ENCODE data around the gene OR1Q1. TPM values are rescaled to one million over a fixed set of nuclear protein-coding genes. Genes with fewer than 3 reads are reported as not detected.

OR1Q1 gene
- total and polyA plus RNA-seq, 4 experiments from 2014 or later: not detected

- H3K4me1 ChIP-seq (ENCODE audit: insufficient read depth, low read length): no peaks in the 10 kb centered on the region
- no peak for DNase-seq
- Mint-ChIP-seq H3K27ac (no peak overlapping the region), H3K9me3 (peaks cover 0 to 14% (median 3%) of the 10 kb centered on the region in 8 donors), H3K27me3 (peaks cover 0 to 6% of the 10 kb centered on the region in 2 donors), H3K36me3 (no peaks in the 10 kb centered on the region), H3K4me1 (no peaks in the 10 kb centered on the region), H3K4me3 (no peak overlapping the region)
- intact Hi-C loops (cut with micrococcal nuclease): no loop called here
- no peak overlapping the region for H3K4me3 ChIP-seq (ENCODE audit: low read length in 2 of 2)
- CTCF ChIA-PET (ENCODE audit: partially characterized antibody): no interaction called here
- H3K9me3 ChIP-seq (ENCODE audit: control insufficient read depth in 1 of 2, low read length in 2 of 2): no peaks in the 10 kb centered on the region
- H3K36me3 ChIP-seq (ENCODE audit: insufficient read depth, low read length): no peaks in the 10 kb centered on the region
- no peaks in the 10 kb centered on the region for H3K27me3 ChIP-seq (ENCODE audit: insufficient read depth, low read length)
- H3K27ac ChIP-seq (ENCODE audit: low read depth, low read length): no peak overlapping the region
- POLR2A ChIA-PET (ENCODE audit: partially characterized antibody): no interaction called here
These were observed 8.0 kb upstream of the OR1Q1 start for GRCh38 chr9:122606587-122606986.

GRCh38 chr9:122609804-122610203 is 4.7 kb upstream of the OR1Q1 start:
- DNase-seq: no peak
- no peak overlapping the region for H3K27ac ChIP-seq (ENCODE audit: low read depth, low read length)
- CTCF ChIA-PET (ENCODE audit: partially characterized antibody): no interaction called here
- peaks cover 0 to 1% of the 10 kb centered on the region in 2 donors for H3K27me3 Mint-ChIP-seq
- no peaks in the 10 kb centered on the region for H3K27me3 ChIP-seq (ENCODE audit: insufficient read depth, low read length)
- H3K36me3 ChIP-seq (ENCODE audit: insufficient read depth, low read length): no peaks in the 10 kb centered on the region
- H3K9me3 Mint-ChIP-seq: peaks cover 0 to 2% (median 0%) of the 10 kb centered on the region in 8 donors
- no peaks in the 10 kb centered on the region for H3K4me1 ChIP-seq (ENCODE audit: insufficient read depth, low read length)
- no peaks in the 10 kb centered on the region for H3K36me3 Mint-ChIP-seq
- intact Hi-C loops (cut with micrococcal nuclease): no loop called here
- POLR2A ChIA-PET (ENCODE audit: partially characterized antibody): no interaction called here
- no peaks in the 10 kb centered on the region for H3K4me1 Mint-ChIP-seq
- H3K4me3 Mint-ChIP-seq: no peak overlapping the region
- no peak overlapping the region for H3K4me3 ChIP-seq (ENCODE audit: low read length in 2 of 2)
- H3K27ac Mint-ChIP-seq: no peak overlapping the region
- no peaks in the 10 kb centered on the region for H3K9me3 ChIP-seq (ENCODE audit: control insufficient read depth in 1 of 2, low read length in 2 of 2)

GRCh38 chr9:122619996-122620395 is 5.5 kb downstream of the OR1Q1 start:
- CTCF ChIA-PET (ENCODE audit: partially characterized antibody): no interaction called here

GRCh38 chr9:122642226-122642625 is 27.7 kb downstream of the OR1Q1 start:
- H3K9me3 Mint-ChIP-seq: peaks cover 0 to 47% (median 18%) of the 10 kb centered on the region in 8 donors
- H3K4me3 Mint-ChIP-seq: no peak overlapping the region
- DNase-seq: no peak
- no peaks in the 10 kb centered on the region for H3K4me1 Mint-ChIP-seq
- no peaks in the 10 kb centered on the region for H3K36me3 Mint-ChIP-seq
- H3K27ac Mint-ChIP-seq: no peak overlapping the region
- no peak overlapping the region for H3K4me3 ChIP-seq (ENCODE audit: low read length in 2 of 2)
- no peak overlapping the region for H3K27ac ChIP-seq (ENCODE audit: low read depth, low read length)
- H3K27me3 ChIP-seq (ENCODE audit: insufficient read depth, low read length): no peaks in the 10 kb centered on the region
- ChIA-PET POLR2A (ENCODE audit: partially characterized antibody) (no interaction called here), CTCF (ENCODE audit: partially characterized antibody) (no interaction called here)
- no peaks in the 10 kb centered on the region for H3K36me3 ChIP-seq (ENCODE audit: insufficient read depth, low read length)
- peaks cover 7 to 8% of the 10 kb centered on the region in 2 donors for H3K27me3 Mint-ChIP-seq
- H3K9me3 ChIP-seq (ENCODE audit: control insufficient read depth in 1 of 2, low read length in 2 of 2): no peaks in the 10 kb centered on the region
- no peaks in the 10 kb centered on the region for H3K4me1 ChIP-seq (ENCODE audit: insufficient read depth, low read length)
- intact Hi-C loops (cut with micrococcal nuclease): no loop called here

More at GRCh38 chr9:122619996-122620395, 5.5 kb downstream of the OR1Q1 start:
- Histone ChIP-seq H3K4me3 (ENCODE audit: low read length in 2 of 2) (no peak overlapping the region), H3K36me3 (ENCODE audit: insufficient read depth, low read length) (no peaks in the 10 kb centered on the region), H3K9me3 (ENCODE audit: control insufficient read depth in 1 of 2, low read length in 2 of 2) (no peaks in the 10 kb centered on the region), H3K27me3 (ENCODE audit: insufficient read depth, low read length) (no peaks in the 10 kb centered on the region), H3K27ac (ENCODE audit: low read depth, low read length) (no peak overlapping the region), H3K4me1 (ENCODE audit: insufficient read depth, low read length) (no peaks in the 10 kb centered on the region)
- no peaks in the 10 kb centered on the region for H3K36me3 Mint-ChIP-seq
- peaks cover 2 to 9% of the 10 kb centered on the region in 2 donors for H3K27me3 Mint-ChIP-seq
- no peak overlapping the region for H3K4me3 Mint-ChIP-seq
- H3K9me3 Mint-ChIP-seq: peaks cover 0 to 10% (median 0%) of the 10 kb centered on the region in 8 donors
- H3K4me1 Mint-ChIP-seq: no peaks in the 10 kb centered on the region
- H3K27ac Mint-ChIP-seq: no peak overlapping the region
- POLR2A ChIA-PET (ENCODE audit: partially characterized antibody): no interaction called here
- DNase-seq: no peak
- intact Hi-C loops (cut with micrococcal nuclease): no loop called here

- Histone ChIP-seq H3K36me3 (ENCODE audit: insufficient read depth, low read length) (no peaks in the 10 kb centered on the region), H3K27me3 (ENCODE audit: insufficient read depth, low read length) (no peaks in the 10 kb centered on the region), H3K9me3 (ENCODE audit: control insufficient read depth in 1 of 2, low read length in 2 of 2) (no peaks in the 10 kb centered on the region), H3K4me1 (ENCODE audit: insufficient read depth, low read length) (no peaks in the 10 kb centered on the region), H3K4me3 (ENCODE audit: low read length in 2 of 2) (no peak overlapping the region), H3K27ac (ENCODE audit: low read depth, low read length) (no peak overlapping the region)
- Mint-ChIP-seq H3K4me3 (no peak overlapping the region), H3K4me1 (no peaks in the 10 kb centered on the region), H3K27ac (no peak overlapping the region), H3K27me3 (peaks cover 0 to 3% of the 10 kb centered on the region in 2 donors), H3K9me3 (peaks cover 0 to 3% (median 0%) of the 10 kb centered on the region in 8 donors), H3K36me3 (no peaks in the 10 kb centered on the region)
- POLR2A ChIA-PET (ENCODE audit: partially characterized antibody): no interaction called here
- DNase-seq: no peak
- intact Hi-C loops (cut with micrococcal nuclease): no loop called here
- CTCF ChIA-PET (ENCODE audit: partially characterized antibody): no interaction called here
These were observed 41.8 kb downstream of the OR1Q1 start for GRCh38 chr9:122656378-122656777.

- H3K4me3 Mint-ChIP-seq: no peak within 1 kb of the TSS
- CTCF ChIA-PET (ENCODE audit: partially characterized antibody): interaction anchor here (1.4 kb wide), 1 partner anchor 159 kb away, joined by 3 read pairs; no protein-coding TSS in a partner anchor
- Histone ChIP-seq H3K36me3 (ENCODE audit: insufficient read depth, low read length) (no peaks in the 10 kb centered on the region), H3K27me3 (ENCODE audit: insufficient read depth, low read length) (no peaks in the 10 kb centered on the region), H3K27ac (ENCODE audit: low read depth, low read length) (no peak within 1 kb of the TSS), H3K9me3 (ENCODE audit: control insufficient read depth in 1 of 2, low read length in 2 of 2) (no peaks in the 10 kb centered on the region), H3K4me3 (ENCODE audit: low read length in 2 of 2) (no peak within 1 kb of the TSS), H3K4me1 (ENCODE audit: insufficient read depth, low read length) (no peaks in the 10 kb centered on the region)
- POLR2A ChIA-PET (ENCODE audit: partially characterized antibody): no interaction called here
- intact Hi-C loops (cut with micrococcal nuclease): no loop called here
- no peak within 1 kb of the TSS for H3K27ac Mint-ChIP-seq
- no peaks in the 10 kb centered on the region for H3K36me3 Mint-ChIP-seq
- peaks cover 0 to 3% (median 0%) of the 10 kb centered on the region in 8 donors for H3K9me3 Mint-ChIP-seq
- DNase-seq: no peak
- H3K27me3 Mint-ChIP-seq: peaks cover 6 to 9% of the 10 kb centered on the region in 2 donors
- no peaks in the 10 kb centered on the region for H3K4me1 Mint-ChIP-seq
These were observed 43.0 kb downstream of the OR1Q1 start, which contains the start of gene OR1B1 for GRCh38 chr9:122657527-122657926. OR1B1 (minus strand) TSS chr9:122657627.

GRCh38 chr9:122661416-122661815 is 46.9 kb downstream of the OR1Q1 start, which contains the start of gene OR1L1:
OR1L1 (plus strand) TSS chr9:122661716; CDS start chr9:122661716, 0 bp downstream.
- Mint-ChIP-seq H3K4me1 (no peaks in the 10 kb centered on the region), H3K36me3 (no peaks in the 10 kb centered on the region), H3K27me3 (peaks cover 7 to 11% of the 10 kb centered on the region in 2 donors), H3K27ac (no peak within 1 kb of the TSS), H3K4me3 (peak within 1 kb of the TSS in 1 of 8 donors; percentile 16), H3K9me3 (peaks cover 5 to 11% (median 7%) of the 10 kb centered on the region in 8 donors)
- no peak for DNase-seq
- Histone ChIP-seq H3K4me3 (ENCODE audit: low read length in 2 of 2) (no peak within 1 kb of the TSS), H3K27me3 (ENCODE audit: insufficient read depth, low read length) (no peaks in the 10 kb centered on the region), H3K36me3 (ENCODE audit: insufficient read depth, low read length) (no peaks in the 10 kb centered on the region), H3K27ac (ENCODE audit: low read depth, low read length) (no peak within 1 kb of the TSS), H3K4me1 (ENCODE audit: insufficient read depth, low read length) (no peaks in the 10 kb centered on the region), H3K9me3 (ENCODE audit: control insufficient read depth in 1 of 2, low read length in 2 of 2) (no peaks in the 10 kb centered on the region)
- intact Hi-C loops (cut with micrococcal nuclease): no loop called here
- ChIA-PET POLR2A (ENCODE audit: partially characterized antibody) (no interaction called here), CTCF (ENCODE audit: partially characterized antibody) (no interaction called here)

Data from CD4-positive, alpha-beta memory T cell (primary cell).